Endometrial microvascular endothelial cells (primary cell): ENCODE data around the gene ZFYVE28. TPM values are rescaled to one million over a fixed set of nuclear protein-coding genes. Genes with fewer than 3 reads are reported as not detected.

Experiments
- in situ Hi-C: cut with HindIII; loops from 2 replicates; pipeline ENCODE4 v1.10.0; 2017; ENCODE audit warnings: low sequenced_read_pairs, low pct_unique_long_range_greater_than_20kb; ENCODE audit errors: inconsistent ontology term
- total RNA-seq: library from RNA; depleted of rRNA; stranded (reverse); fragments of >200 nt; gene quantifications from one replicate; pipeline ENCODE4 v1.2.3, GENCODE V29; 2015; ENCODE audit errors: inconsistent ontology term

ZFYVE28 gene
- total RNA-seq, 1 donor from 2014 or later = 12.3 TPM

GRCh38 chr4:2448589-2448988 is 30.1 kb upstream of the ZFYVE28 start:
- in situ Hi-C loops = no loop called here

- in situ Hi-C loops = no loop called here
These were observed 28.5 kb upstream of the ZFYVE28 start for GRCh38 chr4:2446656-2447564.

- in situ Hi-C loops = no loop called here
These were observed 27.1 kb upstream of the ZFYVE28 start for GRCh38 chr4:2445571-2445970.

- in situ Hi-C loops = no loop called here
These were observed 26.7 kb upstream of the ZFYVE28 start for GRCh38 chr4:2445130-2445529.

- in situ Hi-C loops = no loop called here
These were observed 25.7 kb upstream of the ZFYVE28 start for GRCh38 chr4:2443956-2444740.

GRCh38 chr4:2443061-2443730 is 24.8 kb upstream of the ZFYVE28 start:
- in situ Hi-C loops = no loop called here

- in situ Hi-C loops = no loop called here
These were observed 23.9 kb upstream of the ZFYVE28 start for GRCh38 chr4:2442175-2442993.

- in situ Hi-C loops = no loop called here
These were observed 23.1 kb upstream of the ZFYVE28 start for GRCh38 chr4:2441393-2442174.

- in situ Hi-C loops = no loop called here
These were observed 20.6 kb upstream of the ZFYVE28 start for GRCh38 chr4:2438822-2439718.

- in situ Hi-C loops = no loop called here
These were observed 19.2 kb upstream of the ZFYVE28 start for GRCh38 chr4:2437475-2438215.

- in situ Hi-C loops = no loop called here
These were observed 18.5 kb upstream of the ZFYVE28 start for GRCh38 chr4:2436761-2437474.

- in situ Hi-C loops = no loop called here
These were observed 17.9 kb upstream of the ZFYVE28 start for GRCh38 chr4:2436301-2436700.

GRCh38 chr4:2434420-2434819 is 16.0 kb upstream of the ZFYVE28 start:
- in situ Hi-C loops = no loop called here

- in situ Hi-C loops = no loop called here
These were observed 15.3 kb upstream of the ZFYVE28 start for GRCh38 chr4:2433609-2434350.

- in situ Hi-C loops = no loop called here
These were observed 14.6 kb upstream of the ZFYVE28 start for GRCh38 chr4:2432991-2433530.
